ENCODE data around the gene SLC23A1.

The SLC23A1 gene

DNA sequence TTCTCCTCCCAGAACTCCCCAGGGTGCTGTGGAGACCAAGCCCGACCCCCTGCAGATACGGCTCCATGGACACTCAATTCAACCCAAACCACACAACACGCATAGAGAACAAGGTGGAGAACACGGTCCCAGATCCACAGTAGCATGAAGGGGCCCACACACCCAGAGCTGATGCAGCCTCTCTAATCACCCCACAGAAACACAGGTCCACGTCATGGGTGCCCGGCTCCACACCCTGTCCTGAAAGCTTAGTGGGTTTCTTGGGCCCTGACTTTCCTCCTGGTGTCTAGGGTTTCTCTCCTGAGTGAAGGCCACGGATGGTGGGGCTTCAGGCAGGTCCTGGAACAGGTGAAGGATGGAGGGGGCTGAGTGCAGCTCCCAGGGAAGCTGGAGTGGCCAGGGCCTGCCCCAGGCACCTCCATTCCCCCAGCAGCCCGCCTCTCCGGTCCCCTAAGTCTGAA is 1.5 kb upstream of the SLC23A1 start:
- TF ChIP-seq POLR2AphosphoS5 (IDR thresholded peaks at IDR 0.05; ENCODE audit: low read depth, low read length) (no peak), FOXP2 (optimal IDR thresholded peaks at IDR 0.05; ENCODE audit: borderline replicate concordance, extremely low read depth, extremely low read length, insufficient read depth) (no peak), TAF1 (IDR thresholded peaks at IDR 0.05; ENCODE audit: borderline replicate concordance, insufficient read depth, low read length) (no peak), SIN3A (IDR thresholded peaks at IDR 0.05; ENCODE audit: borderline replicate concordance, insufficient read depth, low read length) (no peak)
- TF ChIP-seq, protein P1, sequence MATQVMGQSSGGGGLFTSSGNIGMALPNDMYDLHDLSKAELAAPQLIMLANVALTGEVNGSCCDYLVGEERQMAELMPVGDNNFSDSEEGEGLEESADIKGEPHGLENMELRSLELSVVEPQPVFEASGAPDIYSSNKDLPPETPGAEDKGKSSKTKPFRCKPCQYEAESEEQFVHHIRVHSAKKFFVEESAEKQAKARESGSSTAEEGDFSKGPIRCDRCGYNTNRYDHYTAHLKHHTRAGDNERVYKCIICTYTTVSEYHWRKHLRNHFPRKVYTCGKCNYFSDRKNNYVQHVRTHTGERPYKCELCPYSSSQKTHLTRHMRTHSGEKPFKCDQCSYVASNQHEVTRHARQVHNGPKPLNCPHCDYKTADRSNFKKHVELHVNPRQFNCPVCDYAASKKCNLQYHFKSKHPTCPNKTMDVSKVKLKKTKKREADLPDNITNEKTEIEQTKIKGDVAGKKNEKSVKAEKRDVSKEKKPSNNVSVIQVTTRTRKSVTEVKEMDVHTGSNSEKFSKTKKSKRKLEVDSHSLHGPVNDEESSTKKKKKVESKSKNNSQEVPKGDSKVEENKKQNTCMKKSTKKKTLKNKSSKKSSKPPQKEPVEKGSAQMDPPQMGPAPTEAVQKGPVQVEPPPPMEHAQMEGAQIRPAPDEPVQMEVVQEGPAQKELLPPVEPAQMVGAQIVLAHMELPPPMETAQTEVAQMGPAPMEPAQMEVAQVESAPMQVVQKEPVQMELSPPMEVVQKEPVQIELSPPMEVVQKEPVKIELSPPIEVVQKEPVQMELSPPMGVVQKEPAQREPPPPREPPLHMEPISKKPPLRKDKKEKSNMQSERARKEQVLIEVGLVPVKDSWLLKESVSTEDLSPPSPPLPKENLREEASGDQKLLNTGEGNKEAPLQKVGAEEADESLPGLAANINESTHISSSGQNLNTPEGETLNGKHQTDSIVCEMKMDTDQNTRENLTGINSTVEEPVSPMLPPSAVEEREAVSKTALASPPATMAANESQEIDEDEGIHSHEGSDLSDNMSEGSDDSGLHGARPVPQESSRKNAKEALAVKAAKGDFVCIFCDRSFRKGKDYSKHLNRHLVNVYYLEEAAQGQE (IDR thresholded peaks at IDR 0.05; ENCODE audit: insufficient read depth in 1 of 2, low read depth in 2 of 2, low read length in 2 of 2) = no peak

DNA sequence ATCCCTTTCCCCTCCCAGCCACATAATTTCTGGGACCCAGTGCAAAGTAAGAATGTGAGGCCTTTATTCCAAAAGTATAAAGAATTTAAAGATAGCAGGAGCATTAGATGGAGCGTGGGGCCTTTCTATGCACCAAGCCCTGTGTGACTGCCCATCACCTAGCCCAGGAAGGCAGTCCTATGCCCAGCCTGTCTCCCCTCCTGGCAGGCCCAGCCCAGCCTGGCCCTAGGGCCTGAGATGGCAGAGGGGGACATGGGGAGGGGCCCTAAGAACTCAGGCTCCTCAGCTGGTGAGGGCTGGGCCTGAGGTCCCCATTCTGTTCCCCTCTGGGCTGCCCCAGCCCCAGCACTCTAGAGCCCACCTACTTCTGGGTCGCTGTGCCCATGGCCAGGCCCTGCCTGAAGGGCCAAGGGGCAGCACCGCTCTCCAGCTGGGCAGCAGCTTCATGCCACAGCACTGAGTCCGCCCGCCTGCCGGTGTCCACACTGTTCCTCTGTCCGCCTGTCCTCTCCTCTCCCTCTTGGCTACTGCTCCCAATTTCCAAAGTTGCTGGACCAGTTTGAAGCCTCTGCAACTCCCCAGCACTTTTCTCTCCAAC is 995 bp upstream of the SLC23A1 start:
- TF ChIP-seq, protein P1 (IDR thresholded peaks at IDR 0.05; ENCODE audit: insufficient read depth in 1 of 2, low read depth in 2 of 2, low read length in 2 of 2) = no peak
- no peak for TF ChIP-seq SIN3A (IDR thresholded peaks at IDR 0.05; ENCODE audit: borderline replicate concordance, insufficient read depth, low read length)
- TF ChIP-seq FOXP2 (optimal IDR thresholded peaks at IDR 0.05; ENCODE audit: borderline replicate concordance, extremely low read depth, extremely low read length, insufficient read depth) = no peak
- no peak for TF ChIP-seq TAF1 (IDR thresholded peaks at IDR 0.05; ENCODE audit: borderline replicate concordance, insufficient read depth, low read length)
- no peak for TF ChIP-seq POLR2AphosphoS5 (IDR thresholded peaks at IDR 0.05; ENCODE audit: low read depth, low read length)

DNA sequence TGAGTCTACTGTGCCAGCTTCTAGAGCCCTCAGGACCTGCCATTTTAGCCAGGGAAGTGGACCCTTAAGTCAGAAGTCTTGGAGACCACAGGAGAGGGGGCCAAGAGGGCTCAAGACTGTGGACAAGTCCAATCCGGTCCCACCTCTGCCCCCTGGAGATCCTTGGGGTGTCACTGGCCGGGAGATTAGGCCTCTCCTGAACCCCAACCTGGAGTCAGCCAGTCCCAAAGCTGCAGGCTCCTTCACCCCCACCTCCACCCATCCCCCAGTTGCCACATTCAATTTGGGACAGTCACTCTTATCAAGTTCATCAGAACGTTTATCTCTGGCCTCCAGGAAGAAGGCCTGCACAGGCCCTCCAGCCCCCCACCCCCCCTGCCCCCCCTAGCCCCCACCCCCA is 290 bp downstream of the SLC23A1 start:
- TF ChIP-seq, protein P1 (IDR thresholded peaks at IDR 0.05; ENCODE audit: insufficient read depth in 1 of 2, low read depth in 2 of 2, low read length in 2 of 2) = no peak
- TF ChIP-seq POLR2AphosphoS5 (IDR thresholded peaks at IDR 0.05; ENCODE audit: low read depth, low read length) (no peak), SIN3A (IDR thresholded peaks at IDR 0.05; ENCODE audit: borderline replicate concordance, insufficient read depth, low read length) (no peak), TAF1 (IDR thresholded peaks at IDR 0.05; ENCODE audit: borderline replicate concordance, insufficient read depth, low read length) (no peak), FOXP2 (optimal IDR thresholded peaks at IDR 0.05; ENCODE audit: borderline replicate concordance, extremely low read depth, extremely low read length, insufficient read depth) (no peak)

DNA sequence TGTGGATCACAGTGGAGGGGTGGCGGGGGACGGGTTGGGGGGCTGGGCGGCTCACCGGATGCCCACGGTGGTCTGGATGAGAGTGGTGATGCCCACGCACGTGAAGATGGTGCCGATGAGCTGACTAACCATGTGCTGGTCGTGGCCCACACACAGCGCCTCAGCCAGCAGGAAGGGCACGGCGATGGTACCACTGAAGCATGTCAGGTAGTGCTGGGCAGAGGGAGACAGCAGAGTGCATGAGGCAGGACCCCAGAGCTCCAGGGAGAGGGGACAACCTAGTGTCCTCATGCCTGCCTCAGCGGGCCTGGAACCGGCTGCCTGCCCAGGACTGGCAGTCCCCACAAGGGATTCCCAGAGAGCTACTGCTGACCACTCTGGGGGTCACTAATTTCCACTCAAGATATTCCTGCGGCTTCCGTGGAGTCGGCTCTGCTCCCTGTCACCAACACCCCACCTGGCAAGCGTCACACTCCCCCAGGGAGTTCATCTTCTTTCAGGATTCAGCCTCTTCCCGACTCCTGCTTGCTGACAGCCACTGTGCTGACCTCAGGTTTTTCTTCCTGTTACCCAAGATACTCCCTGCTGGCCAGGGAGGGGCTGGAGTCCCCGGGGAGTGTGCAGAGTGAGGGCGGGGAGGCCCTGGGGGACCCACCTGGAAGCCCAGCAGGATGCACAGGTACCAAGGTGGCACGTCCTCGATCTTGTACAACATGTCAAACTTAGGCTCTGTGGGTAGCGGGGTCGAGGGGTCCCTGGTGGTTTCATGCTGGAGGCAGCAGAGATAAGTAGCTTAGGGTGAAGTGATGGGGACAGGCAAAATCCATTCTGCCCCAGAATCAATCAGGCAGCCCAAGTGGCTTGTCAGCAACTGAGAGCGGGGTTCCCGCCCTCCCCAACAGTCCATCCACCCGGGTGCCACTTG is 998 bp downstream of the SLC23A1 start:
- TF ChIP-seq POLR2AphosphoS5 (IDR thresholded peaks at IDR 0.05; ENCODE audit: low read depth, low read length) (no peak), TAF1 (IDR thresholded peaks at IDR 0.05; ENCODE audit: borderline replicate concordance, insufficient read depth, low read length) (no peak), SIN3A (IDR thresholded peaks at IDR 0.05; ENCODE audit: borderline replicate concordance, insufficient read depth, low read length) (no peak), FOXP2 (optimal IDR thresholded peaks at IDR 0.05; ENCODE audit: borderline replicate concordance, extremely low read depth, extremely low read length, insufficient read depth) (no peak)
- TF ChIP-seq, protein P1 (IDR thresholded peaks at IDR 0.05; ENCODE audit: insufficient read depth in 1 of 2, low read depth in 2 of 2, low read length in 2 of 2) = no peak

Measured in PFSK-1 (cell line).